Thyroid gland (tissue), 4 donors: ENCODE results near the gene PARD3.

Experiments used
- POLR2A ChIP-seq, 2 donors: fragments of 450-650 bp; IDR thresholded peaks; one replicate each; pipeline ENCODE4 v1.6.1; 2017; ENCODE audit warnings: antibody characterized with exemption in 2 of 2, mild to moderate bottlenecking in 2 of 2, moderate library complexity in 1 of 2
- TF ChIP-seq, protein P1 (sequence below), 6 experiments: fragments of 200-600 bp in 3 of 6; fragments of 450-650 bp in 3 of 6; sonication (generic) in 3 of 6; IDR thresholded peaks; one replicate each; pipeline ENCODE4 v1.5.1; 2016 to 2019; ENCODE audit warnings: antibody characterized with exemption in 6 of 6, mild to moderate bottlenecking in 2 of 6, inconsistent platforms in 1 of 6, moderate library complexity in 1 of 6

DNA sequence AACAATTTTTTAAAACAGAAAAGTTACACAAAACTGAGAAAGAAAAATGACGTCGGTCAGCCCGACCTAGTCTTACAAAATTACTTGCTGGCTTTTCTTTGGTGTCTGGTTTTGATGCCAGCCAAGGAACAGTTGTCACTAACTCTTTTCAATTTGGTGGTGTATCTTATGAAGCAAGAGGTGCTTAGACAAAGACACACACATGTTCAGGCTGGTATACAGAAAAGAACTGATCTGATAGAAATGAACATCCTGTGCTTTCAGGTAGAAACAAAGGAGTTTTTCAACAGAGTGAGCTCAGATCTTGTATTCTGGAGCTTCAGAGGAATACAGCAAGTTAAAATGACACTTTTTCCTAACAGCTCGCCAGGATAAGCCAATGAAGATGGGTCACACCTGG, 43.6 kb downstream of the PARD3 start:
- TF ChIP-seq, protein P1, sequence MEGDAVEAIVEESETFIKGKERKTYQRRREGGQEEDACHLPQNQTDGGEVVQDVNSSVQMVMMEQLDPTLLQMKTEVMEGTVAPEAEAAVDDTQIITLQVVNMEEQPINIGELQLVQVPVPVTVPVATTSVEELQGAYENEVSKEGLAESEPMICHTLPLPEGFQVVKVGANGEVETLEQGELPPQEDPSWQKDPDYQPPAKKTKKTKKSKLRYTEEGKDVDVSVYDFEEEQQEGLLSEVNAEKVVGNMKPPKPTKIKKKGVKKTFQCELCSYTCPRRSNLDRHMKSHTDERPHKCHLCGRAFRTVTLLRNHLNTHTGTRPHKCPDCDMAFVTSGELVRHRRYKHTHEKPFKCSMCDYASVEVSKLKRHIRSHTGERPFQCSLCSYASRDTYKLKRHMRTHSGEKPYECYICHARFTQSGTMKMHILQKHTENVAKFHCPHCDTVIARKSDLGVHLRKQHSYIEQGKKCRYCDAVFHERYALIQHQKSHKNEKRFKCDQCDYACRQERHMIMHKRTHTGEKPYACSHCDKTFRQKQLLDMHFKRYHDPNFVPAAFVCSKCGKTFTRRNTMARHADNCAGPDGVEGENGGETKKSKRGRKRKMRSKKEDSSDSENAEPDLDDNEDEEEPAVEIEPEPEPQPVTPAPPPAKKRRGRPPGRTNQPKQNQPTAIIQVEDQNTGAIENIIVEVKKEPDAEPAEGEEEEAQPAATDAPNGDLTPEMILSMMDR (IDR thresholded peaks at IDR 0.05), result no peak
- TF ChIP-seq POLR2A (IDR thresholded peaks at IDR 0.05), result no peak
